ENCODE results near the gene PCP4.

DNA sequence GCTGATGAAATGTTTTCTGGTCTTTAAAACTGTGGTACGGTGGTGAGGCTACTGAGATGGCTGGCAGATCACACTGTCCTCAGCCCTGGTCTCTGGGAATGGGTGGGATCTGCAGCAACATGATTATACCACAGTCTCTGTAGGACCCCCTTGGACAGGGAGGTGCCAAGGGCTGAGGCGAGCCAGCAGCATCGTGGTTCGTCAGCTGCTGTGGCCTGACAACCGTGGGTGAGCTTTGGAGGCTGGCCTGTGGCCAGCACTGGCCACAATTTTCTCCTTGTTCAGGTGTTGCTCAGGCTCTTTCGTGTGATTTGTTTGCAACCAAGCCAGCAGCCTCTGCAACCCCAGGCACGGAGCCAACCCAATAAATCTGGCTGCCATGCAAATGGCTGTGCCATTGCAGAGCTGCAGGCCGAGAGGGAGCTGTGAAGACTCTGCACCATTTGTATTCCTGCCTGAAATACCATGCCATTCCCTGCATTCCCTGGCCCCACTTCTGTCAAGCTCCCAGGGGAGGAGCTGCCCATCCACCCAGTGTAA is 70.9 kb downstream of the PCP4 start:
- TF ChIP-seq POLR2A (IDR thresholded peaks at IDR 0.05) (no peak), CTCF (IDR thresholded peaks at IDR 0.05) (no peak)

All from thyroid gland (tissue), 4 donors.